Activated CD8-positive, alpha-beta memory T cell treated with anti-CD3 and anti-CD28 coated beads for 1 hour (primary cell): ENCODE measurements around the gene ABRACL.

Experiments
- DNase-seq, 2 donors: peaks; one replicate each; pipeline ENCODE4 v3.0.0-alpha.2; 2020; ENCODE audit warnings: low read depth in 1 of 2; ENCODE audit errors: extremely low read depth in 1 of 2

Gene ABRACL

DNA sequence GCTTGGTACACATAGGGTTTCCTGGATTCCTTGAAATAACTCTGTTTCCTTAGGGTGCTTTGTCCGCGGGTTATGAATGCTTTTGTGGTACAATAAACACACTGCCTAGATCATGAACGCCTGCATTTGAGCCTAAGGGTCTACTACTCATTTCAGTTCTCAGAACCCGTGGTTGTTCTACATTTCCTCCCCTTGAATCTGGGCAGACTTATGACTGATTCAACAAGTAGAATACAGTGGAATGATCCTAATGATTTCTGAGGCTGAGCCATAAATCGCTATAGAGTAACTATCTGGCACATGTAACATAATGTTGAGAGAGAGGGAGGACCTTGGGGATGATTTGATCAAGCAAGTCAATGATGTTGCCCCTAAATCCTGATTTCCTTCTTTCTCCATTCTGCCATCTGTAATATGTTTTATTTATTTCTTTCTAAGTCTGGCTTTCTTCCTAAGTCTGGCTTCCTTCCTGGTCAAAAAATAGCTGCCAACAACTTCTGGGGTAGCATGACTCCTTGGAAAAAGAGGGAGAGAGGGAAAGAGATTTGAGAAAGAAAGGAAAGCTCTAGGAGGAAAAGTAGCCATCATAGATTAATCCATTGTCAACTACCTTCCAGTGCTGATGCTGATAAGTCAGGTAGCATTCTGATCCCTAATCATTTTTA, 23.0 kb downstream of the ABRACL start:
- DNase-seq, result no peak

DNA sequence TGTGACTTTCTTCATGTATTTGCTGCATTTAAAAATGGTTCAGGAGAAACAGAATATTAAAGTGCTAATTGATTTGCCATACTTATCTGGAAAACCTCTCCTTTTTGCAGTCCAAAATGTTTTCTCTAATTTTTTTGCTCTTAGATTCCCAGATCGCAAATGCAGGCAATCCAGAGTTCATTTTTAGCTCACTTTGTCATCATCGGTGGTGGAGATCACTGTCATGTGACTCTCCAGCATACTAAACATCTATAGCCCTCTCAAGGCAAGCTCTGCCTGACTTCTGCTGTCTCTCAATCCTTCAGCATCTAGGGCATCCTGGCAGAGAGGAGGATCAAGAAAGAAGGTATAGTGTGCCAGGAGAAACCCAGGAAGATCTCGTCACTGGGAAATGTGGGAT, 24.8 kb downstream of the ABRACL start:
- DNase-seq, result no peak

DNA sequence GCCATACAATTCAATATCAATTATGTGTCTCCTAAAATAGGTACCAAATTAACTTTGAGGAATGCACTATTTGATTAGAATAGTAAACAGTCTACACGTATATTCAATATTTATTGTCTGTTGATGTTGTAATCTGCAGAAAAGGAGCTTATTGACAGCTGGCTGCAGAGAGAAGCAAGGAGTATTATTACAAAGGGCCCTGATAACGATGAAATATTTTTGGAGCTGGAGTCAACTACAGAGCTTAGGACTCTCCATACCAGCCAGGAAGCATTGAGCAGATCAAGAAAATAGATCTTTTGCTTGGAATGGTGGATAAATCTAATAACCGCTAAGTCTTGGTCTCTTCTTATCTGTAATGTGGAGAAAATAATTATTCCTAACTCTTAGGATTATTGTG, 25.5 kb downstream of the ABRACL start:
- DNase-seq, result no peak

DNA sequence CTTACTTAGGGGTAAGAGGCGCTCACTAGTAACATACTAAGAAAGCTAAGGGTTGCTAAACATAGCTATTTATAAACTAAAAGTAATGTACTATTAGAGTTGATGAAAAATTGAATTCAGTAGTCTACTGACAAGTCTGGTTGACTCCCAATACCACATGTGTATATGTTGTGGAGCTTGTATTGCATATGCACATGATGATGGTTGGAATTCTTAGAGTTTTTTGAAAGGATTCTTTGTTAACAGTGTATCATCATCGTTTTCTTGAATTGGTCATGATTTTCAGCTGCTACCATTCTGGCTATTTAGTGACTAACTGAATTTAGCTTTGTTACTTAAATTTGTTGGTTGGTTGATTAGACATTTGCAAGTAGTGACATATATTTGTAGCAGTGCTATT, 27.2 kb downstream of the ABRACL start:
- DNase-seq, result no peak

DNA sequence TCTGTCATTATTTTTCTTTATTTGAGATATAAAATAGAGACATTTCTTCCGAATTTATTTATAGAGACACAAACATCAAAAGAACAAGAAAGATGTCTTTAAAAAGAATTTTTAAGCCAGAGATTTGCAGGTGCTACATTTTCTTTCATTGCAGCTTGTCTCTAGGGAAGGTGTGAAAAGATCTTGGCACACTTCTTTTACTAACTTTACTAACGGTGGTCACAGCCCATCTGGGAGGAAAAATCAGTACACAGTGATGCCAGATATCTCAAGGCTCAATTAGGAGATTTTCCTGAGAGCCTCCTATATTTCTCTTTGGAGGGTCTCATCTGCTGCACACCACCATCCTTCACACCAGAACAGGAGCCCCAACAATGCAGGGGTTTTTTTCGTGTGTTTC, 29.5 kb downstream of the ABRACL start:
- DNase-seq, result no peak

DNA sequence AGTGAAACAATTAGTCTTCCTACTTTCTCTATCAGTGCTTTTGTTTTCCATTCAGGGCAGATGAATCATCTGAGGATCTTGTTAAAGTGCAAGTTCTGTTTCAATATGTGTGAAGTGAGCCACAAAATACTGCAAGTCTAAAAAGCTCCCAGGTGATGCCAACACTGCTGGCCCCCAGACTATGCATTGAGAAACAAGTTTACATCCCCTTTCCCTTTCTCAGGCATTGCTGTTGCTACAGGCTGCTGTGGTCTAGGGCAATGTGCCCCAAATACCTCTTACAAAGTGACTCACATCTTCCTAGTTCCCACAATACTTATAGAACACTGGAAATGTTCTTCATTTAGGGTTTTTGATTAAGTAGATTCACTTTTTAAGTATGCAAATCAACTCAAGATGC, 31.8 kb downstream of the ABRACL start:
- no peak for DNase-seq

DNA sequence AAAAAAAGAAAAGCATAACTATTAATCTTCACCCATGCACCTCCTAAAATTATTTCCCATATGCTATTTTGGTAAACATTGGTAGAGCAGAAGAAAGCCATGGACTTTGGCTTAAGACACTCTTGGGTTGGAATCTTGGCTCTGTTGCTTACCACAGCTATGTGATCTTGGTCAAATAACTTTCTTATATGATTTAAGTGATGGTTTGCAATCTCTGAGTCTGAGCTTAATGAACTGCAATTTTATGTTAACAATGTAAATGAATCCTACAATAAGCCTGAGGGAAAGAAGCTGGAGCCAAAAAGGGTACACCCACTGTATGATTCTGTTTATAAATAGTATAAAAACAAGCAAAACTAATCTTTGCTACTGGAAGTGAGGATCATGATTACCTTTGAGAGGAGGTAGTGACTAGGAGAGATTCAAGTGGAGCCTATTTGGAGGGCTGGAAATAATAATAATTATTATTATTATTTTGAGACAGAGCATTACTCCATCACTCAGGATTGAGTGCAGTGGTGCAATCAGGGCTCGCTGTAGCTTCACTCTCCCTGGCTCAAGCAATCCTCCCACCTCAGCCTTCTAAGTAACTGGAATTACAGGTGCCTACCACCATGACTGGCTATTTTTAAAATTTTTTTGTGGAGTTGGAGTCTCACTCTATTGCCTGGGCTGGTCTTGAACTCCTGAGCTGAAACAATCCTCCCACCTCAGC, 34.5 kb downstream of the ABRACL start:
- DNase-seq, result no peak

DNA sequence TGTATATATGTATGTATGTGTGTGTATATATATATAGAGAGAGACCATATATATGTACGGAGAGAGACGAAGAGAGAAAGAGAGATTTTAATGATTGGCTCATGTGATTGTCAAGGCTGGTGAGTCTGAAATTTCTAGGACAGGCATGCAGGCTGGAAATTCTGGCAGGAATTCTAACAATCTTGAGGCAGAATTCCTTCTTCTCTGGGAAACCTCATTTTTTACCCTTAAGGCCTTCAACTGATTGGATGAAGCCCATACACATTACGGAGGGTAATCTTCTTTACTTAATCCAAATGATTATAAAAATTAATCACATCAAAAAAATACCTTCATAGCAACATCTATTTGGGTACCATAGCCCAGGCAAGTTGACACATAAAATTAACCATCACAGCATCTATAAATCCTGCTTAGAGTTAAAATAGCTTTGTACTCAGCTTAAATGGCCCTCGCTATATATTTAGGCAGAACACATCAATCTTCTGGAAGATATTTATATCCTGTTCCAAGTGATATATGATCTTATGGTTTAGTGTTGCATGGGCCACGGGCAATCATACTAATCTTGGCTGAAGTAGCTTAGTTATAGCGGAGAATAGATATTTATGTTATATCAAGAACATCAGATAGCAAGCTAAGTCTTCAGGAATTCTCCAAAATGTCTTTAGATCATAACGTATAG, 36.6 kb downstream of the ABRACL start:
- no peak for DNase-seq

DNA sequence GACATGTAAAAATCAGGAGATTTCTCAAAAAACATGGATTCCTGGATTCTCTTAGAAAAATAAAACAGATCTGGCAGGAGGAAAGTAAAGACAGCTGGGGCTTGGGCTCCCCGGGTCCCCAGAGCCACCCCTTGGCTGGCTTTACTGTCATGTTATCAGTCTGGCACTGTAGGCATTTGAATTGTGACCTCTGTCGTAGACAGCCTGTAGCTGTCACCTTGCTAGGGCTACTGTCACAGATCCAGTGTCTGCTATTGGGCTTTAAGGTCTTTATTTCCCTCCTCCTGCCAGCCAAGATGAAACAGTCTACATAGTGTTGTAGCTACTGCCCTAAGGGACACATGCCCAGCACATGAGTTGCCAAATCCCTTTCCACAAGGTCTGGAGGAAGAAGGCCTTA, 37.5 kb downstream of the ABRACL start:
- DNase-seq, result no peak

DNA sequence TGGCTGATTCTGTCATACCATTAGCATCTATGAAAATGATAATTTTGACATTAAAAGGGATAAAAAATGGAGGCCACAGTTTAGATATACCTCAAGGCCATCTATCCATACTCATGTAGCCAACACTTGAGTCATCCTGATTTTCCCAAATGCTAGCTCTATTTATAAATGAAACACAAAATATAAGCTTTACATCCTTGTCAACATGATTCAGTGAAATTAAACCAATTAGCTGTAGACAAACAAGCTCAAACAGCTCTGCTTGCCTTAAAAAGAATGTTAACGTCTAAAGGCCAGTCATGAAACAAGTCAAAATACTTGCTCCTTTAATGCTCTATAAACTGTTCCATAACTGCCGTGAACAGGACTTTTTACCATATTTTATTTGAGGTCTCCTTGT, 40.3 kb downstream of the ABRACL start:
- no peak for DNase-seq

DNA sequence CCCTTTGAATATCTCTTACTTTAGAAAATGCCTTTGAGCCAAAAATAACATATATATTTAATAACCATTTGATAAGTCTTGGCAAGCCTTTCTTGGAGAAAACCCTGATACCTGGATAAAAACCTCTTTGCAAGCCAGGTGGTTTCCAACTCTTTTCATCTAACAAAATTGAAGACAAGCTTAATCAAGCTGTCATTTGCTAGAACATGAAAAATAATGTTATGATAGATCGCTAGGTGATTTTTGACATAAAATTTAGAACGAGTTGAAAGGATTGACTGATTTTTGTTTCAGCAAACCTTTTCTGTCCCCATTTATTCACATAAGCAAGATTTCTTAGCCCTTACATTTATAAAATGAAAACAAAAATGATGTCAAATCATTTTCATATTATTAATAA, 44.6 kb downstream of the ABRACL start:
- no peak for DNase-seq

DNA sequence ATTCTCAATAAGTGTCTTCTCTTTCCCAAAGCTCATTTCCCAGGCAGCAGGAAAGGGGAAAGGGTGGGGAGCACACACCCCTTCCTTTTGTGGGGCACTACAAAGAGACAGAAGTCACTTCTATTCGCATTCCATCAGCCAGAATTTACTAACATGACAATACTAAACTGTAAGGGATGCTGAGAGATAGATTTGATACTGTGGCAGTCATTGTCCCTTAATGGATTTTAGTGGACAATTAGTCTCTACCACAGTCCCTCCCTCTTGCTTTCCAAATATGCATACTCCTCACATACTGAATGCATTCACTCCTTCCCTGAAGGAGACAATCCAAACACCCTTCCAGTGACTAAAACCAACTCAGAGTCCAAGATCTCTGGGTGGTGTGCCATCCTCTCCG, 50.5 kb downstream of the ABRACL start:
- no peak for DNase-seq

DNA sequence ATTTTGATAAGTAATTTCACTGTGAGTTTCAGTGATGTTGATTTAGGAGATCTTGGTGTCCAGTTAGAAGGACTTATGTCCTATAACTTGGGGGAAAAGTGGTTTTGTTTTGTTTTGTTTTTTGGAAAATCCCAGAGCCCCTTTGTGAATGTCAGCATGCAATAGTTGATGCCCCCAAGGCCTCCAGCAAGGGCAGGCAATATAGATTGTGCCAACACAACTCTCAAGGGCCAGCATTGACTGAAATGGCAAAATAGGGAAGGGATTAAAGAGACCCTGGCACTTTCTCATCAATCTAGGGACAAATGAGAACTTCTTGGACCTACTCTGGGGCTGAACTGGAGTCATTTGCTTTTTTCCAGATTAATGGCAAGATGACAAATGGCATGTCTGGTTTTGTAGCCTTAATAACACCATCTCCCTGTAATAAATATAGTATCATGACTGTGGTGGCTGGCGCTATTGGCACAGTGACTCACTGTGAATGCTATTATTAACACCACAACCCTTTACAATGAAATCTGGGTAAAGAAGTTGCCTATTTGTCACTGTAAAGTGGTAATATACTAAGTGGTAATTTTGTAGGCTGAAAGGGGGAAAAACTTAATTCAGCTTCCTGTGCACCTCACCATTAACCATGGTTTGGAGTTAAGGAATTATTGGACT, 51.8 kb downstream of the ABRACL start:
- no peak for DNase-seq

DNA sequence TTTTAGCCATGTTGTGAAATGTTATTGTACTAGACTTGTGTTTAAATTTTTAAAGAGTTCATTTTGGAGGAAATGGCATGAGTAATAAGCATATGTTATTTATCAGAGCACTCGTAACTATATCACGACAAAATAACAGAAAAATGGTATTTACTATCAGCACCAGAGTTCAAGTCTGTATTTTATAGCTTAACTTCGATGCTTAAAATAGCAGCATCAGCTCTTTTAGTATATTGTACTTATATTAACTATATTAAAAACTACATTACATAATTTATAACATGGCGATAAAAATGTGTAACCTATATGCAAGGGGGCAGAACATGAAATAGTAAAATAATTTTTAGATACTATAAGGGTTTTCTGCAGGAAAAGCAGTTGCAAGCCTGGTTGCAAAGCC, 52.9 kb downstream of the ABRACL start:
- no peak for DNase-seq

DNA sequence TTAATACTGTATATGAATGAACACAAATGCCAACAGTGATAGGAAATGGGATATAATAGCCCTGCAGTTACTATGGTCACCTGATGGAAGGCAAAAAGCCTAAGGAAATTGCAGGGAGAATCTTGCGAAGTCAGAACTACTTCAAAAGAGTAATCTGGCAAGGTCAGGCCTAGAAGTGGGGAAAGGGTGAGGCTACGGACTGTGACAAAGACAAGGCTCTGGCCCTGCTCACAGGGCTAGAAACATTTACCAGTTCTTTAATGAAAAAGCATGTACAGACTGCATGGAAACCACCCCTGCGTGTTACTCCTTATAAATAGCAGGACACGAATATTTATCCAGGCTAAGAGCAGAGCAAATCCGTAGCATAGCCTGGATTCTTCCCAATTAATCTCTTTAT, 53.8 kb downstream of the ABRACL start:
- no peak for DNase-seq

DNA sequence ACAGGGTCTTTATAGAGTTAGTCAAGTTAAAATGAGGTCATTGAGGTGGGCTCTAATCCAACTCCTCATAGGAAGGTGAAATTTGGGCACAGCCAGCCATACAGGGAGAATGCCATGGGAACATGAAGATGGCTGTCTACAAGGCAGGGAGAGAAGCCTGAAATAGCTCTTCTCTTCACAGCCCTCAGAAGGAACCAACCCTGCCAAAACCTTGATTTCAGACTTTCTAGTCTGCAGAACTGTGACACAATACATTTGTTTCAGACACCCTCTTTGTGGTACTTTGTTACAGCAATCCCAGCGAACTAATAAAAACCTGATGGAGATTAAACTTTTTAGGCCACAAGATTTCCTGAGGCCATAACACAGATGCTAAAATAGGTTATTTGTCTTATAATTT, 63.3 kb downstream of the ABRACL start:
- no peak for DNase-seq
